HCT116 (cell line): ENCODE data around the gene CHDH. TPM values are rescaled to one million over a fixed set of nuclear protein-coding genes. Genes with fewer than 3 reads are reported as not detected.

Experiments used
- ATAC-seq: fragments of 200-7000 bp; cut with Tn5 transposase; 2 replicates; pipeline ENCODE4 v1.9.1; 2020; ENCODE audit warnings: mild to moderate bottlenecking, moderate library complexity
- BruUV-seq: library from RNA; stranded (reverse); fragments of 400-500 nt; replicated peaks from 2 replicates; lab custom pipeline; 2021; lab: Mats Ljungman, UMichigan
- CTCF ChIA-PET: fragments of 300-600 bp; sonication (Branson Sonifier 250); formaldehyde crosslinking; loops from one replicate; lab custom pipeline; 2021; ENCODE audit warnings: antibody characterized with exemption; lab: Charles Lee
- POLR2A ChIA-PET: fragments of 300-600, 350-600 bp; sonication (Branson Sonifier 250); formaldehyde crosslinking; loops from one replicate; lab custom pipeline; 2021; ENCODE audit warnings: antibody characterized with exemption; lab: Charles Lee
- RAD21 ChIA-PET, 2 experiments: fragments of 300-600 bp; sonication (Branson Sonifier 250); formaldehyde crosslinking; loops; one replicate each; lab custom pipeline; 2023; ENCODE audit warnings: low total read pairs in 2 of 2; ENCODE audit not compliant: uncharacterized antibody in 2 of 2, unreplicated experiment in 2 of 2, low non-redundant PET in 1 of 2; lab: Charles Lee
- DNase-seq: peaks from one replicate; pipeline ENCODE4 v3.0.0-alpha.2; 2010; ENCODE audit warnings: low read depth, low spot score
- H2AFZ ChIP-seq: fragments of 200-600 bp; shearing (Covaris generic), sonication (generic); 2 replicates; pipeline ENCODE4 v1.6.1; 2017; ENCODE audit warnings: low read depth, mixed run types, mixed read lengths, antibody characterized with exemption, low read length; ENCODE audit not compliant: poor library complexity, severe bottlenecking
- H3K27ac ChIP-seq: 2 replicates; pipeline ENCODE4 v1.5.1; 2012; ENCODE audit warnings: low read depth, low read length
- H3K27me3 ChIP-seq: fragments of 200-600 bp; sonication (generic); 2 replicates; pipeline ENCODE4 v1.6.1; 2016; ENCODE audit warnings: mixed run types, low read length, mixed read lengths; ENCODE audit not compliant: insufficient read depth
- H3K36me3 ChIP-seq, 2 experiments: fragments of 200-500 bp in 1 of 2; fragments of 200-600 bp in 1 of 2; sonication (Bioruptor generic) in 1 of 2; sonication (generic) in 1 of 2; 2 replicates each; pipeline versions ENCODE4 v1.5.1 to v1.6.1; 2014 to 2016; ENCODE audit warnings: low read length in 2 of 2, inconsistent platforms in 1 of 2, mixed read lengths in 1 of 2, mixed run types in 1 of 2; ENCODE audit not compliant: insufficient read depth in 2 of 2, control insufficient read depth in 1 of 2
- H3K4me1 ChIP-seq, 2 experiments: fragments of 200-600 bp in 1 of 2; sonication (generic) in 1 of 2; 2 replicates each; pipeline versions ENCODE4 v1.5.1 to v1.6.1; 2012 to 2017; ENCODE audit warnings: low read length in 2 of 2, inconsistent platforms in 1 of 2, mild to moderate bottlenecking in 1 of 2, mixed read lengths in 1 of 2, mixed run types in 1 of 2, moderate library complexity in 1 of 2; ENCODE audit not compliant: insufficient read depth in 2 of 2, control insufficient read depth in 1 of 2
- H3K4me2 ChIP-seq: fragments of 200-600 bp; sonication (generic); 2 replicates; pipeline ENCODE4 v1.6.1; 2017; ENCODE audit warnings: mixed run types, low read length, mixed read lengths
- H3K4me3 ChIP-seq, 2 experiments: fragments of 200-600 bp in 1 of 2; sonication (generic) in 1 of 2; replicated peaks in 1 of 2; 2 replicates each; pipeline ENCODE4 v1.5.1; 2011 to 2016; ENCODE audit warnings: low read length in 2 of 2, control low read depth in 1 of 2, low read depth in 1 of 2, mild to moderate bottlenecking in 1 of 2, mixed read lengths in 1 of 2, mixed run types in 1 of 2
- H3K79me2 ChIP-seq: fragments of 200-600 bp; sonication (generic); 2 replicates; pipeline ENCODE4 v1.6.1; 2017; ENCODE audit warnings: mild to moderate bottlenecking, mixed run types, low read length, moderate library complexity, mixed read lengths; ENCODE audit not compliant: insufficient read depth
- H3K9ac ChIP-seq: fragments of 200-600 bp; sonication (generic); 2 replicates; pipeline ENCODE4 v1.6.1; 2016; ENCODE audit warnings: low read length, mixed read lengths
- H3K9me2 ChIP-seq: fragments of 200-600 bp; sonication (generic), shearing (Covaris generic); 2 replicates; pipeline ENCODE4 v1.6.1; 2017; ENCODE audit warnings: mixed run types, mild to moderate bottlenecking, moderate library complexity; ENCODE audit not compliant: insufficient read depth
- H3K9me3 ChIP-seq, 2 experiments: fragments of 200-500 bp in 1 of 2; fragments of 200-600 bp in 1 of 2; sonication (Bioruptor generic) in 1 of 2; sonication (generic) in 1 of 2; 2 replicates each; pipeline ENCODE4 v1.6.1; 2014 to 2017; ENCODE audit warnings: low read length in 2 of 2, mixed read lengths in 2 of 2, inconsistent platforms in 1 of 2, low read depth in 1 of 2, mild to moderate bottlenecking in 1 of 2, mixed run types in 1 of 2, moderate library complexity in 1 of 2; ENCODE audit not compliant: control insufficient read depth in 1 of 2, insufficient read depth in 1 of 2
- H4K20me1 ChIP-seq: fragments of 200-600 bp; sonication (generic), shearing (Covaris generic); 2 replicates; pipeline ENCODE4 v1.6.1; 2017; ENCODE audit warnings: mixed run types, mild to moderate bottlenecking, moderate library complexity; ENCODE audit not compliant: insufficient read depth
- ATF3 ChIP-seq: IDR thresholded peaks from 2 replicates; pipeline ENCODE4 v1.6.1; 2012
- EGR1 ChIP-seq: IDR thresholded peaks from 2 replicates; pipeline ENCODE4 v1.6.1; 2012; ENCODE audit warnings: low read depth
- ELF1 ChIP-seq: IDR thresholded peaks from 2 replicates; pipeline ENCODE4 v1.6.1; 2012; ENCODE audit warnings: low read depth, borderline replicate concordance
- EZH2phosphoT487 ChIP-seq: fragments of 200-600 bp; IDR thresholded peaks from 2 replicates; pipeline ENCODE4 v1.6.1; 2018; ENCODE audit warnings: antibody characterized with exemption, borderline replicate concordance
- FOSL1 ChIP-seq: IDR thresholded peaks from 2 replicates; pipeline ENCODE4 v1.6.1; 2012; ENCODE audit warnings: low read depth
- SIN3A ChIP-seq: IDR thresholded peaks from 2 replicates; pipeline ENCODE4 v1.6.1; 2012; ENCODE audit warnings: low read depth
- ZFX ChIP-seq: fragments of 450-650 bp; IDR thresholded peaks from 2 replicates; pipeline ENCODE4 v1.6.1; 2017
- intact Hi-C: fragments of 100-400 bp; cut with micrococcal nuclease; formaldehyde crosslinking; loops from 2 replicates; pipeline ENCODE4 v1.10.0; 2022
- total RNA-seq: library from RNA; stranded (reverse); gene quantifications from one replicate; pipeline ENCODE4 v1.2.1, GENCODE V29; 2021; ENCODE audit not compliant: unreplicated experiment

Gene CHDH
- total RNA-seq, 1 experiment from 2014 or later = 10.8 TPM

- H3K9me2 ChIP-seq = no peaks in the 10 kb centered on the region
- CTCF ChIA-PET = no interaction called here
- intact Hi-C loops = no loop called here
- H3K4me3 ChIP-seq = no peak overlapping the region
- no peak for ATAC-seq
- H3K27me3 ChIP-seq = no peaks in the 10 kb centered on the region
- H3K4me2 ChIP-seq = no peak overlapping the region
- TF ChIP-seq FOSL1 (no peak), EZH2phosphoT487 (no peak), EGR1 (no peak)
- TF ChIP-seq, all 23 proteins: peak for 0
- H2AFZ ChIP-seq = no peak overlapping the region
- no peak for DNase-seq
- H3K4me1 ChIP-seq = no peaks in the 10 kb centered on the region
- no peaks in the 10 kb centered on the region for H3K9me3 ChIP-seq
- no peak overlapping the region for H3K9ac ChIP-seq
- no TSS peak for BruUV-seq
- H4K20me1 ChIP-seq = no peaks in the 10 kb centered on the region
- no peaks in the 10 kb centered on the region for H3K79me2 ChIP-seq
- H3K27ac ChIP-seq = no peak overlapping the region
- H3K36me3 ChIP-seq = peaks cover 9 to 13% of the 10 kb centered on the region in 2 experiments; a peak in 3 of 4 replicates
- ChIA-PET RAD21 (no interaction called here), POLR2A (no interaction called here)
Measured at GRCh38 chr3:53863145-53863544, 16.9 kb upstream of the CHDH start.

GRCh38 chr3:53862241-53862640 lies 16.0 kb upstream of the CHDH start:
- no peaks in the 10 kb centered on the region for H3K9me3 ChIP-seq
- H3K4me1 ChIP-seq = no peaks in the 10 kb centered on the region
- no peak for TF ChIP-seq ZFX
- no peak for TF ChIP-seq ELF1
- TF ChIP-seq EGR1 = no peak
- no peak for TF ChIP-seq ATF3
- TF ChIP-seq EZH2phosphoT487 = no peak
- no peak for TF ChIP-seq SIN3A
- H3K4me2 ChIP-seq = no peak overlapping the region
- no peak overlapping the region for H3K27ac ChIP-seq
- intact Hi-C loops = no loop called here
- ATAC-seq = no peak
- DNase-seq = no peak
- CTCF ChIA-PET = no interaction called here
- RAD21 ChIA-PET = no interaction called here
- no peak overlapping the region for H2AFZ ChIP-seq
- H3K27me3 ChIP-seq = no peaks in the 10 kb centered on the region
- no TSS peak for BruUV-seq
- H3K36me3 ChIP-seq = peaks cover 4 to 13% of the 10 kb centered on the region in 2 experiments; a peak in 3 of 4 replicates
- H3K79me2 ChIP-seq = no peaks in the 10 kb centered on the region
- POLR2A ChIA-PET = no interaction called here
- no peak overlapping the region for H3K9ac ChIP-seq
- no peaks in the 10 kb centered on the region for H4K20me1 ChIP-seq
- no peaks in the 10 kb centered on the region for H3K9me2 ChIP-seq
- no peak overlapping the region for H3K4me3 ChIP-seq
